ENCODE data around the gene KIFC1.
"Not testable (repeated sequence)": the region's sequence is repeated elsewhere in the genome, so short reads cannot be mapped to it uniquely, and the experiment has no call there.

Gene KIFC1, protein sequence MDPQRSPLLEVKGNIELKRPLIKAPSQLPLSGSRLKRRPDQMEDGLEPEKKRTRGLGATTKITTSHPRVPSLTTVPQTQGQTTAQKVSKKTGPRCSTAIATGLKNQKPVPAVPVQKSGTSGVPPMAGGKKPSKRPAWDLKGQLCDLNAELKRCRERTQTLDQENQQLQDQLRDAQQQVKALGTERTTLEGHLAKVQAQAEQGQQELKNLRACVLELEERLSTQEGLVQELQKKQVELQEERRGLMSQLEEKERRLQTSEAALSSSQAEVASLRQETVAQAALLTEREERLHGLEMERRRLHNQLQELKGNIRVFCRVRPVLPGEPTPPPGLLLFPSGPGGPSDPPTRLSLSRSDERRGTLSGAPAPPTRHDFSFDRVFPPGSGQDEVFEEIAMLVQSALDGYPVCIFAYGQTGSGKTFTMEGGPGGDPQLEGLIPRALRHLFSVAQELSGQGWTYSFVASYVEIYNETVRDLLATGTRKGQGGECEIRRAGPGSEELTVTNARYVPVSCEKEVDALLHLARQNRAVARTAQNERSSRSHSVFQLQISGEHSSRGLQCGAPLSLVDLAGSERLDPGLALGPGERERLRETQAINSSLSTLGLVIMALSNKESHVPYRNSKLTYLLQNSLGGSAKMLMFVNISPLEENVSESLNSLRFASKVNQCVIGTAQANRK

DNA sequence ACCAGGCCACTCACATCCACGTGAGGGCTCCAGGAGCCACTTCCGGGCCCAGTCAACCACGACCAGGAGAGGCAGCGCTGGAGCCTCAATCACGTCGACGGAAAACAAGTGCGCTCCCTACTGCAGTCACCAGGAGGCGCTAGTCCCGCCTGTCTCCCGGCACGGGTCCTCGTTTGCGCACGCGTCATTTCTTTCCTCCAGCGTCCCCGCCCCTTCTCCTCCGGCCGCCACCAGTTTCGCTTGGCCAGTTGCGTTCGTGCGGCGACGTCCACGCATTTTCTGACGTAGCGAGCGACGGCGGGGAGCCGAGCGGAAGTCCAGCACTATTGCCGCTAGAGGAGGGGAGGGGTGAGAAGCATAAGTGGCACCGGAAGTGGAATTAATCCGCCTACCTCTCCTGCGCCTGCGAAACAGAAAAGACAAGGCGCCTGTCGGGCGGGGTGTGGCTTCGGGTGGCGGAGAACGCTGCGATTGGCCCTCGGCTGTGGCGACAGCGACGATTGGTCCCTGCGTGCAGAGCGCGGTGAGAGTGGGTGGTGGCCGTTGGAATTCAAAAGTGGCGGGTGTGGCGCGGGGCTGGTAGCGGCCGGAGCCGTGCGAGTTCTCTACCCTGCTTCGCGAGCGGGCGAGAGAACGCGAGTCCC is at the start of gene KIFC1:
Gene KIFC1 (plus strand): TSS at position 546 of the 644 bp plus-strand sequence. CDS start 163 bp downstream, outside the sequence.
- peaks cover 28% of the 10 kb centered on the region for H3K4me1 Mint-ChIP-seq
- peak within 1 kb of the TSS; percentile 91 to 96 (median 94) for H3K27ac Mint-ChIP-seq
- H3K9me3 Mint-ChIP-seq: no peaks in the 10 kb centered on the region
- H3K36me3 Mint-ChIP-seq (ENCODE audit: low read depth): peaks cover 4% of the 10 kb centered on the region
- TF ChIP-seq, protein P1, sequence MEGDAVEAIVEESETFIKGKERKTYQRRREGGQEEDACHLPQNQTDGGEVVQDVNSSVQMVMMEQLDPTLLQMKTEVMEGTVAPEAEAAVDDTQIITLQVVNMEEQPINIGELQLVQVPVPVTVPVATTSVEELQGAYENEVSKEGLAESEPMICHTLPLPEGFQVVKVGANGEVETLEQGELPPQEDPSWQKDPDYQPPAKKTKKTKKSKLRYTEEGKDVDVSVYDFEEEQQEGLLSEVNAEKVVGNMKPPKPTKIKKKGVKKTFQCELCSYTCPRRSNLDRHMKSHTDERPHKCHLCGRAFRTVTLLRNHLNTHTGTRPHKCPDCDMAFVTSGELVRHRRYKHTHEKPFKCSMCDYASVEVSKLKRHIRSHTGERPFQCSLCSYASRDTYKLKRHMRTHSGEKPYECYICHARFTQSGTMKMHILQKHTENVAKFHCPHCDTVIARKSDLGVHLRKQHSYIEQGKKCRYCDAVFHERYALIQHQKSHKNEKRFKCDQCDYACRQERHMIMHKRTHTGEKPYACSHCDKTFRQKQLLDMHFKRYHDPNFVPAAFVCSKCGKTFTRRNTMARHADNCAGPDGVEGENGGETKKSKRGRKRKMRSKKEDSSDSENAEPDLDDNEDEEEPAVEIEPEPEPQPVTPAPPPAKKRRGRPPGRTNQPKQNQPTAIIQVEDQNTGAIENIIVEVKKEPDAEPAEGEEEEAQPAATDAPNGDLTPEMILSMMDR (IDR thresholded peaks at IDR 0.05; ENCODE audit: unreplicated experiment in 3 of 3): peak; percentile 97 to 99 (median 98)
- peak within 1 kb of the TSS; percentile 91 to 95 (median 94) for H3K4me3 Mint-ChIP-seq
- no peaks in the 10 kb centered on the region for H3K27me3 Mint-ChIP-seq (ENCODE audit: low read depth)

DNA sequence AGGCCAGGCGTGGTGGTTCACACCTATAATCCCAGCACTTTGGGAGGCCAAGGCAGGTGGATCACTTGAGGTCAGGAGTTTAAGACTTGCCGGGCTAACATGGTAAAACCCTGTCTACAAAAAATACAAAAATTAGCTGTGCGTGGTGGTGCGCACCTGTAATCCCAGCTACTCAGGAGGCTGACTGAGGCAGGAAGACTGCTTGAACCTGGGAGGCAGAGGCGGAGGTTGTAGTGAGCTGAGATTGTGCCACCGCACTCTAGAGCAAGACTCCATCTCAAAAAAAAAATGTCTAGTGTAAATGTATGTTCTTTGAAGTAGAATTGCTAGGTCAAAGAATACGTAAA is 48.0 kb upstream of the KIFC1 start:
- H3K36me3 Mint-ChIP-seq (ENCODE audit: low read depth); H3K9me3 Mint-ChIP-seq; H3K4me3 Mint-ChIP-seq; H3K27me3 Mint-ChIP-seq (ENCODE audit: low read depth); H3K27ac Mint-ChIP-seq; H3K4me1 Mint-ChIP-seq: not testable (repeated sequence)

DNA sequence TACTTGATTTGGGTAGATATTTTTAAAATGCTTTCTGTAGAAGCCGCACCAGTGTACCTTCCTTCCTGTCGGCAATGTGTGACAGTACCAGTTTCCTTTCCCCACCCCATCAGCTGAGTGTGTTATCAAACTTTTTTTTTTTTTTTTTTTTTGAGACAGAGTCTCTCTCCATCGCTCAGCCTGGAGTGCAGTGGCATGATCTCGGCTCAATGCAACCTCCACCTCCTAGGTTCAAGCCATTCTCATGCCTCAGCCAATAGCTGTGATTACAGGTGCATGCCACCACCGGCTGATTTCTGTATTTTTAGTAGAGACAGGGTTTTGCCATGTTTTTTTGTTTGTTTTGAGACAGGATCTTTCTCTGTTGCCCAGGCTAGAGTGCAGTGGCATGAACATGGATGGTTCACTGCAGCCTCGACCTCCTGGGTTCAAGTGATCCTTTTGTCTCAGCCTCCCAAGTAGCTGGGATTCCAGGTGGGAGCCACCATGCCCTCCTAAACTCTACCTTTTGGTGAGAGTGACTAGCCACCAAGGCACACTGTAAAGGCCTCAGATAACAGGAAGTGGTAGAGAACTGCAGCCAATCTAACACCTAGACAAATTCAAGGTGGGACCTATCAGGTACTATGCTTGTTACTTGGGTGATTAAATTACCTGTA is 47.5 kb upstream of the KIFC1 start:
- H3K4me3 Mint-ChIP-seq: no peak overlapping the region
- peaks cover 8% of the 10 kb centered on the region for H3K4me1 Mint-ChIP-seq
- H3K36me3 Mint-ChIP-seq (ENCODE audit: low read depth): no peaks in the 10 kb centered on the region
- TF ChIP-seq, protein P1 (IDR thresholded peaks at IDR 0.05; ENCODE audit: unreplicated experiment in 3 of 3): no peak
- H3K27me3 Mint-ChIP-seq (ENCODE audit: low read depth): peaks cover 9% of the 10 kb centered on the region
- no peaks in the 10 kb centered on the region for H3K9me3 Mint-ChIP-seq
- H3K27ac Mint-ChIP-seq: no peak overlapping the region

DNA sequence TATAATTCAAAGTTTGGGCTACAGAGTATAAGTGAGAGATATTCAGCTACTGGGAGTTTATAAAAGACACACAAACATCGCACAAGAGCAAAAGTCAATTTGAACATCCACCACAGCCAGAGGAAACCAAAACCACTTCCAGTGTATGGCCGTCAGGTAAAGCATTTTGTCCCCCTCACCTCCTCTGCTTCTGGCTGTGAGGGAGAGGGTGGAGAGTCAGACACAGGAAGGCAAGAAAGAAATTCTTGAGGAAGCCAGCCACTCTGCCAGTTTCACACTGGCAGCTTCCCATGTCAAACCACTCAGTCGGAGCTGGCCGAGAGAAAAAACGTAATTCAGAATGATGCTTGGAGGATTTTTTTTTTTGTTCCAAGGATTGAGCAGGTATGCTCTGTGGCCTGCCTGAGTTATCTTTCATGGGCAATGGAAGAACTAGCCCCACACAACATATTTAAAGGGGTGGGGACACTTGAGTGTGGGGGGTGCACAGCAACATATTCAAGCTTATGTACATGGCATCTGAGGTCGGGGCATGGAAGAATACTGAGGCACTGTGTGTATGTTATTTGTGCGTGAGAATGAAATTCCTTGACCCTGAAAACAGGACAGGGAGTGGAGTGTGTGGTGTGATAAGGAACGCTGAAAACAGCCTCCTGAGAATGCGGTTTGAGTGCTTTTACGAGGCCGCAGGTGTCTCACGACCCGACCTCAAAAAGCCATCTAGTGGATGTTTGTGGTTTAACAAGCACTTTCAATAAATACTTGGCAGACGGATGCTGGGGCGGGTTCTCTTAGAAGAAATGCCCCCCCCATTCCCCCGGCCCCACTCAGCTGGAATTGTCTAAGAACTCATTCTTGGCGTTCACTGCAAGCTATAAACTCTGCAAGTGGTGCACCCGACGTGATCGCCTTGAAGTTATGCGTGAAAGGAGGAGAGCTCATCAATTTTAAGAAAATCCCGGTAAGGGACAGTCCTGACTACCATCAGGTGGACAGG is 46.6 kb upstream of the KIFC1 start:
- Mint-ChIP-seq H3K4me1 (peaks cover 14% of the 10 kb centered on the region), H3K27me3 (ENCODE audit: low read depth) (peaks cover 9% of the 10 kb centered on the region), H3K9me3 (no peaks in the 10 kb centered on the region), H3K27ac (peak overlapping the region in 2 of 3 experiments; percentile 45 to 50), H3K36me3 (ENCODE audit: low read depth) (no peaks in the 10 kb centered on the region), H3K4me3 (peak overlapping the region; percentile 10 to 19 (median 15))
- TF ChIP-seq, protein P1 (IDR thresholded peaks at IDR 0.05; ENCODE audit: unreplicated experiment in 3 of 3): peak; percentile 55 to 66 (median 58)

DNA sequence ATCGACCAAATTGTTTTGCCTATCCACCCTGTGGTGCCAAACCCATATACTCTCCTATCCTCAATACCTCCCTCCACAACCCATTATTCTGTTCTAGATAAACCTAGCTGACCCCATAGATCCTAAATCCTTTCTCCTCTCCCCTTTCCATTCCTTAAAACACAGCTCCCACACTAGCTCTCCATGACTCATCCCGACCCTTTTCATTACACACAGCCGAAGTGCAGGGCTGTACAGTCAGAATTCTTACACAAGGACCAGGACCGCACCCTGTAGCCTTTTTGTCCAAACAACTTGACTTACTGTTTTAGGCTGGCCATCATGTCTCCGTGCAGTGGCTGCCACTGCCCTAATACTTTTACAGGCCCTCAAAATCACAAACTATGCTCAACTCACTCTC is 44.7 kb upstream of the KIFC1 start:
- H3K9me3 Mint-ChIP-seq; H3K36me3 Mint-ChIP-seq (ENCODE audit: low read depth): not testable (repeated sequence)

DNA sequence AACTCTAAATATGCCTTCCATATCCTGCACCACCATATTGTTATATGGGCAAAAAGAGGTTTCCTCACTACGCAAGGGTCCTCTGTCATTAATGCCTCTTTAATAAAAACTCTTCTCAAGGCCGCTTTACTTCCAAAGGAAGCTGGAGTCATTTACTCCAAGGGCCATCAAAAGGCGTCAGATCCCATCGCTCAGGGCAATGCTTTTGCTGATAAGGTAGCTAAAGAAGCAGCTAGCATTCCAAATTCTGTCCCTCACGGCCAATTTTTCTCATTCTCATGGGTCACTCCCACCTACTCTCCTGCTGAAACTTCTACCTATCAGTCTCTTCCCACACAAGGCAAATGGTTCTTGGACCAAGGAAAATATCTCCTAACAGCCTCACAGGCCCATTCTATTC is 43.8 kb upstream of the KIFC1 start:
- no peak overlapping the region for H3K4me3 Mint-ChIP-seq
- peaks cover 14% of the 10 kb centered on the region for H3K4me1 Mint-ChIP-seq
- H3K9me3 Mint-ChIP-seq: no peaks in the 10 kb centered on the region
- TF ChIP-seq, protein P1 (IDR thresholded peaks at IDR 0.05; ENCODE audit: unreplicated experiment in 3 of 3): no peak
- peaks cover 9% of the 10 kb centered on the region for H3K27me3 Mint-ChIP-seq (ENCODE audit: low read depth)
- H3K27ac Mint-ChIP-seq: peak overlapping the region in 2 of 3 experiments; percentile 3 to 81
- H3K36me3 Mint-ChIP-seq (ENCODE audit: low read depth): no peaks in the 10 kb centered on the region

More for the DNA sequence above, 44.7 kb upstream of the KIFC1 start:
- not testable (repeated sequence) for H3K27me3 Mint-ChIP-seq (ENCODE audit: low read depth); H3K27ac Mint-ChIP-seq; H3K4me3 Mint-ChIP-seq
- peaks cover 14% of the 10 kb centered on the region for H3K4me1 Mint-ChIP-seq

DNA sequence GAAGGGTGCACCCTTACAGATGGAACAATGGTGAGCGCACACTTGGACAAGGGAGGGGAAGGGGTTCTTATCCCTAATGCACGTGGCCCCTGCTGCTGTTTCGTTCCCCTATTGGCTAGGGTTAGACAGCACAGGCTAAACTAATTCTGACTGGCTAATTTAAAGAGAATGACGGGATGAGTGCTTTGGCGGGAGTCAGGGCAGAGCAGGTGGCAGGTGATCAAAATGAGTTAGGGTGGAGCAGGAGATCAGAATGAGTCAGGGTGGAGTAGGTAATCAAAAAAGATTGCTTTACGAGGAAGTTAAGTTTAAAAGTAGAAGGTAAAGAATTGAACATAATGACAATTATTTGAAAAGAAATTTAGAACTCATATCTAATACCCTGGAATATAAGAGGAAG is 35.8 kb upstream of the KIFC1 start:
- not testable (repeated sequence) for H3K27me3 Mint-ChIP-seq (ENCODE audit: low read depth); H3K36me3 Mint-ChIP-seq (ENCODE audit: low read depth); H3K27ac Mint-ChIP-seq; H3K9me3 Mint-ChIP-seq; H3K4me1 Mint-ChIP-seq; H3K4me3 Mint-ChIP-seq
